Nephron progenitor cell (in vitro differentiated cells): ENCODE results near the gene OR2A5.

Source experiments
- DNase-seq: peaks from one replicate; pipeline ENCODE4 v3.0.0; 2021
- H3K27ac Mint-ChIP-seq: 2 replicates; pipeline ENCODE4 v1.8.0; 2021; ENCODE audit warnings: mild to moderate bottlenecking, moderate library complexity, mixed read lengths
- H3K27me3 Mint-ChIP-seq: 2 replicates; pipeline ENCODE4 v1.8.0; 2021; ENCODE audit warnings: mild to moderate bottlenecking, low read depth, mixed read lengths; ENCODE audit not compliant: poor library complexity
- H3K36me3 Mint-ChIP-seq: 2 replicates; pipeline ENCODE4 v1.8.0; 2021; ENCODE audit warnings: low read depth, mixed read lengths
- H3K4me1 Mint-ChIP-seq: 2 replicates; pipeline ENCODE4 v1.8.0; 2021; ENCODE audit warnings: mixed read lengths
- H3K4me3 Mint-ChIP-seq: 2 replicates; pipeline ENCODE4 v1.8.0; 2021; ENCODE audit warnings: mild to moderate bottlenecking, moderate library complexity, mixed read lengths
- H3K9me3 Mint-ChIP-seq: 2 replicates; pipeline ENCODE4 v1.8.0; 2021; ENCODE audit warnings: mild to moderate bottlenecking, moderate library complexity, mixed read lengths
- TF ChIP-seq, protein P1 (sequence below): fragments of 200-600 bp; sonication (generic); IDR thresholded peaks from 2 replicates; pipeline ENCODE4 v1.5.0; 2021; ENCODE audit warnings: antibody characterized with exemption

The OR2A5 gene

DNA sequence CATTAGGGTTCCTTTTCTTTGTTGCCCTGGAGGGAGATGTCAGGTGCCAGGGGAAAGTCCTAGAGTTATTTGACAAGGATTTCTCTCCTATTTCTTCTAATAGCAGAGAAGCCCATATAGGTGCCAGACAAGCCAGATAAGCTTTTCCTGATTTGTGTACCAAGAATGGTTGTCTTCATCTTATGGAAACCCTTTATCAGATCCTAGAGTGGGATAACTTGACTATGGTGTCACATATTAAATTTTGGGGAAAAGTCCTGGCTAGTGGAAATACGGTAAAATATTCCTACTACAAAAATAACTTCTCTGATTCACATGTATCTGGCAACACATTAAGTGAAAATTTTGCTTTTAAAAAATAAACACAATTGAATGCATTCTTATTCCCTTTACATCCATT is 38.5 kb downstream of the OR2A5 start:
- Mint-ChIP-seq H3K27ac (no peak overlapping the region), H3K9me3 (peaks cover 10% of the 10 kb centered on the region), H3K36me3 (no peaks in the 10 kb centered on the region), H3K27me3 (peaks cover 4% of the 10 kb centered on the region), H3K4me1 (no peaks in the 10 kb centered on the region), H3K4me3 (no peak overlapping the region)
- TF ChIP-seq, protein P1, sequence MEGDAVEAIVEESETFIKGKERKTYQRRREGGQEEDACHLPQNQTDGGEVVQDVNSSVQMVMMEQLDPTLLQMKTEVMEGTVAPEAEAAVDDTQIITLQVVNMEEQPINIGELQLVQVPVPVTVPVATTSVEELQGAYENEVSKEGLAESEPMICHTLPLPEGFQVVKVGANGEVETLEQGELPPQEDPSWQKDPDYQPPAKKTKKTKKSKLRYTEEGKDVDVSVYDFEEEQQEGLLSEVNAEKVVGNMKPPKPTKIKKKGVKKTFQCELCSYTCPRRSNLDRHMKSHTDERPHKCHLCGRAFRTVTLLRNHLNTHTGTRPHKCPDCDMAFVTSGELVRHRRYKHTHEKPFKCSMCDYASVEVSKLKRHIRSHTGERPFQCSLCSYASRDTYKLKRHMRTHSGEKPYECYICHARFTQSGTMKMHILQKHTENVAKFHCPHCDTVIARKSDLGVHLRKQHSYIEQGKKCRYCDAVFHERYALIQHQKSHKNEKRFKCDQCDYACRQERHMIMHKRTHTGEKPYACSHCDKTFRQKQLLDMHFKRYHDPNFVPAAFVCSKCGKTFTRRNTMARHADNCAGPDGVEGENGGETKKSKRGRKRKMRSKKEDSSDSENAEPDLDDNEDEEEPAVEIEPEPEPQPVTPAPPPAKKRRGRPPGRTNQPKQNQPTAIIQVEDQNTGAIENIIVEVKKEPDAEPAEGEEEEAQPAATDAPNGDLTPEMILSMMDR, result no peak
- no peak for DNase-seq

DNA sequence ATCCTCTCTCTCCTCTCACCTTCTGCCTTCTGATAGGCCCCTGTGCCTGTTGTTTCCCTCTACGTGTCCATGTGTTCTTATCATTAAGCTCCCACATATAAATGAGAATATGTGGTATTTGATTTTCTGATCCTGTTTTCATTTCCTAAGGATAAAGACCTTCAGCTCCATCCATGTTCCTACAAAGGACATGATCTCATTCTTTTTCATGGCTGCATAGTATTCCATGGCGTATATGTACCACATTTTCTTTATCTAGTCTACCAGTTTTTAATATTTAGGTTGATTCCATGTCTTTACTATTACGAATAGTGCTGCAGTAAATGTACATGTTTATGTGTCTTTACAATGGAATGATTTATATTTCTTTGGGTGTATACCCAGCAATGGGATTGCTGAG is 41.9 kb downstream of the OR2A5 start:
- Mint-ChIP-seq H3K27ac (no peak overlapping the region), H3K4me1 (no peaks in the 10 kb centered on the region), H3K9me3 (peaks cover 13% of the 10 kb centered on the region), H3K4me3 (no peak overlapping the region), H3K36me3 (no peaks in the 10 kb centered on the region), H3K27me3 (peaks cover 4% of the 10 kb centered on the region)
- TF ChIP-seq, protein P1, result no peak
- DNase-seq, result no peak

DNA sequence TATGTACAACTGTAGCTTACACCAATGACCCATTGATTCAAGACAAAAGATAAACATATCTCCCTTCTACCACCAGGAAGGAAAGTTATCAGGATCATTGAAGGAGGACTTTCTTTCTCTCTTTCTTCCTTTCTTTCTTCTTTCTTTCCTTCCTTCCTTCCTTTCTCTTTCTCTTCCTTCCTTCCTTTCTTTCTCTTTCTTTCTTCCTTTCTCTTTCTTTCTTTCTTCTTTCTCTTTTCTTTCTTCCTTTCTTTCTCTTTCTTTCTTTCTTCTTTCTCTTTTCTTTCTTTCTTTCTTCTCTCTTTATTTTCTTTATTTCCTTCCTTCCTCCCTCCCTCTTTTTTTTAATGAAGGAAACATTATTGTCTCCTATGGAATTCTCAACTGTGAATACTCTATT is 50.0 kb downstream of the OR2A5 start:
- no peaks in the 10 kb centered on the region for H3K4me1 Mint-ChIP-seq
- H3K4me3 Mint-ChIP-seq, result no peak overlapping the region
- TF ChIP-seq, protein P1, result no peak
- H3K27me3 Mint-ChIP-seq, result peaks cover 8% of the 10 kb centered on the region
- no peak overlapping the region for H3K27ac Mint-ChIP-seq
- DNase-seq, result no peak
- no peaks in the 10 kb centered on the region for H3K36me3 Mint-ChIP-seq
- H3K9me3 Mint-ChIP-seq, result no peaks in the 10 kb centered on the region

DNA sequence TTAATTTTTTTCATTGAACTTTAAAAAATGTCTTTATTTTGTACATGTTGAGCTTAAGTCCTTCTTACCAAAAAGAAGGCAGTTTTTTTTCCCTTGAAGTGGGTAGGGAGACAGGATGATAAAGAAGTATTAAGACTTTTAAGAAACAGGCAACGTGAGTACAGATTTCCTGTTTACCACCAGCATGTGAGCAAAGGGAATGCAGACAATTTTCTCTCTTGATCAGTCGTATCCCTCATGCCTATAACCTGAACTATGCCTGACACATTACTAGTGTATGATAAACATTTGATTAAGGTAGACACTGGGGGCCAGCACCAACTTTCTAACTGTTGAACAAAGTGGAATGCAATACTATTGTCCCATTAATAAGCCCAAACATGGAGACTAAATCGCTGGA is 51.9 kb downstream of the OR2A5 start:
- Mint-ChIP-seq H3K9me3 (no peaks in the 10 kb centered on the region), H3K27me3 (peaks cover 10% of the 10 kb centered on the region), H3K36me3 (no peaks in the 10 kb centered on the region), H3K4me1 (no peaks in the 10 kb centered on the region), H3K4me3 (no peak overlapping the region), H3K27ac (no peak overlapping the region)
- TF ChIP-seq, protein P1, result no peak
- no peak for DNase-seq

DNA sequence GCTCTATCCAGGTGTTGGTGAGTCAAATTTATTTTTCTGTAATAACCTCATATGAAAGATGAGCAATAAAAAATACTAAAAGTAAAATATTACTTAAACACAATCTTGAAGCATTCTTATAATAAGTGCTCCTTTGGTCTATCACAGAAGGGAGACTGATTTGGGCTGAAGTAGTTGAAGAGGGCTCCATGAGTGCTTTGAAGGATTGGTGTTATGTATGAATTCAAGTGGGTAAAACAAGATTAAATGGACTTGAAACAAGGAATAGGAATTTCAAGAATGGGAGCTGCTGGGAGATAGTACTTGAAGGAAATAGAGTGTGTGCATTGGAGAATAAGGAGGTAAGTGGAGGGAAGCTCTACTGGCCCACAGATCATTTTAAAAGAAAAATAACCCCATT is 53.3 kb downstream of the OR2A5 start:
- Mint-ChIP-seq H3K4me1 (no peaks in the 10 kb centered on the region), H3K27me3 (peaks cover 14% of the 10 kb centered on the region), H3K36me3 (no peaks in the 10 kb centered on the region), H3K9me3 (no peaks in the 10 kb centered on the region), H3K27ac (no peak overlapping the region), H3K4me3 (no peak overlapping the region)
- no peak for DNase-seq
- TF ChIP-seq, protein P1, result no peak

DNA sequence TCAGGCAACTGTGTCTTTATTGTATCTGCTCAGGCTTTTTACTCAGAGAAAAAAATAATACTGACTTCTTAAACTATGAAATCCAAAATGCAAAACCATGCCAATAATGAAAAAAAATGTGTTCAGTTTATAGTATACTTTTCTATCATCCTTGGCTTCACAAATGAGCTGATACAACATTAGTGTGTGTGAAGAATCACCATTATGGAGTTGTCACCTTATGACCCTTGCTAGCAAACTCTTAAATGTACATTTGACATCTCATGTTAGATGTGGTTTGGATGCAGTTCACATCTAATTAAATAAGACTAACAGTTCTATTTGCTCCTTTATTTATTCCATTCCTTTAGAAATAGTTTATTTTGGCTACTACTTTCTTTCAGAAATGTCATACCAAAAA is 56.5 kb downstream of the OR2A5 start:
- H3K36me3 Mint-ChIP-seq, result no peaks in the 10 kb centered on the region
- peaks cover 14% of the 10 kb centered on the region for H3K27me3 Mint-ChIP-seq
- no peak overlapping the region for H3K27ac Mint-ChIP-seq
- H3K4me3 Mint-ChIP-seq, result no peak overlapping the region
- no peaks in the 10 kb centered on the region for H3K4me1 Mint-ChIP-seq
- TF ChIP-seq, protein P1, result no peak
- DNase-seq, result no peak
- H3K9me3 Mint-ChIP-seq, result no peaks in the 10 kb centered on the region
